Measurements from ENCODE around the gene FOXP4.

FOXP4 gene

DNA sequence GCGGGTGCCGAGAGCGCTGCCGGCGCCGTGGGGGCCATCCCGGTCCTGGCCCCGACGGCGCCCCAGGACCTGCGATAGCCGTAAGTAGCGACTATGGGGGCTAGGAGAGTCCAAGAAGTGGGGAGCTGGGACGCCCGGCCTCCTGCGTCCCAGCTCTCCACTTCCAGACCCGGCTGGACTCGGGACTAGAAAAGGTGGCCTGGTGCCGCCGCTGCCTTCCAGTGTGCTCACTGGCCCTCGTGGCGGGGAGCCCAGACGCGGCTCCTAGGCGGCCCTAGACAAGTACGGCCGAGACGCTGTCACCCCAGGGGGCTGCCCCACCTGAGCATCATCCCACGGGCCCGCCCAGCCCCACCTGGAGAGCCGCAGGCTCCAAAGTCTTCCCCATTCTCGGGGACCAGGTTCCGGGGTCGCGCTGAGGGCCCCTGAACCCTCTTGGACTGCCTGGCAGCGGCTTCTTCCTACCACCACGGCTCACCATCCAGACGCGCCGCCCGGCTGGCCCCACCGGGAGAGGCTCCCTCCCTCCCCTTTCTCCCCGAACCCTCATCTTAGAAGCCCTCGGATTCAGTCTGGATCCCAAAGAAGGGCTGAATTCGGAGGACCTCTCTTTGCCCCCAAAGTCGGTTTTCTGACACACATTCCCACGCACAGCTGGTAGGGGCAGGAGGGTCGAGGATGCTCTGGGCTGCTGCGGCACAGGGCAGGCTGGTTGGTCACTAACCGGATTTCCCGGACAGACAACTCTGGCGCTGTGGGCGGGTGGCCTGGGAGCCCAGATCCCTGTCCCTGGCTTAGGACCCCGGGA lies 91.2 kb downstream of the FOXP4 start:
- peak overlapping the region; percentile 81; the same call in 1 of the 2 replicates for H3K4me3 ChIP-seq (ENCODE audit: low read length)
- H3K9me3 ChIP-seq (ENCODE audit: control insufficient read depth, insufficient read depth, low read length): no peaks in the 10 kb centered on the region
- WGBS (ENCODE audit: insufficient coverage, insufficient read length): no CpG with 5 or more reads among the region's 54 CpGs
- H3K4me1 ChIP-seq (ENCODE audit: control insufficient read depth, insufficient read depth, low read length): peaks cover 12% of the 10 kb centered on the region
- H3K36me3 ChIP-seq (ENCODE audit: control insufficient read depth, insufficient read depth, low read length): no peaks in the 10 kb centered on the region
- peaks cover 2% of the 10 kb centered on the region; the same call in 1 of the 2 replicates for H3K27me3 ChIP-seq (ENCODE audit: control insufficient read depth, insufficient read depth, low read length)
- no peak overlapping the region for H3K27ac ChIP-seq (ENCODE audit: low read length)
- no peak for DNase-seq (ENCODE audit: low read depth, low spot score)

- H3K27ac ChIP-seq (ENCODE audit: low read length): no peak within 1 kb of the TSS
- peaks cover 2% of the 10 kb centered on the region; the same call in 1 of the 2 replicates for H3K27me3 ChIP-seq (ENCODE audit: control insufficient read depth, insufficient read depth, low read length)
- peak within 1 kb of the TSS; percentile 81 for H3K4me3 ChIP-seq (ENCODE audit: low read length)
- WGBS (ENCODE audit: insufficient coverage, insufficient read length): no CpG with 5 or more reads among the region's 86 CpGs
- DNase-seq (ENCODE audit: low read depth, low spot score): no peak
- H3K4me1 ChIP-seq (ENCODE audit: control insufficient read depth, insufficient read depth, low read length): peaks cover 12% of the 10 kb centered on the region
- no peaks in the 10 kb centered on the region for H3K9me3 ChIP-seq (ENCODE audit: control insufficient read depth, insufficient read depth, low read length)
- no peaks in the 10 kb centered on the region for H3K36me3 ChIP-seq (ENCODE audit: control insufficient read depth, insufficient read depth, low read length)
Observed at GRCh38 chr6:41638002-41638934, 92.1 kb downstream of the FOXP4 start, which contains the start of gene MDFI. MDFI (plus strand) TSS chr6:41638468; CDS start chr6:41638750, 282 bp downstream.

DNA sequence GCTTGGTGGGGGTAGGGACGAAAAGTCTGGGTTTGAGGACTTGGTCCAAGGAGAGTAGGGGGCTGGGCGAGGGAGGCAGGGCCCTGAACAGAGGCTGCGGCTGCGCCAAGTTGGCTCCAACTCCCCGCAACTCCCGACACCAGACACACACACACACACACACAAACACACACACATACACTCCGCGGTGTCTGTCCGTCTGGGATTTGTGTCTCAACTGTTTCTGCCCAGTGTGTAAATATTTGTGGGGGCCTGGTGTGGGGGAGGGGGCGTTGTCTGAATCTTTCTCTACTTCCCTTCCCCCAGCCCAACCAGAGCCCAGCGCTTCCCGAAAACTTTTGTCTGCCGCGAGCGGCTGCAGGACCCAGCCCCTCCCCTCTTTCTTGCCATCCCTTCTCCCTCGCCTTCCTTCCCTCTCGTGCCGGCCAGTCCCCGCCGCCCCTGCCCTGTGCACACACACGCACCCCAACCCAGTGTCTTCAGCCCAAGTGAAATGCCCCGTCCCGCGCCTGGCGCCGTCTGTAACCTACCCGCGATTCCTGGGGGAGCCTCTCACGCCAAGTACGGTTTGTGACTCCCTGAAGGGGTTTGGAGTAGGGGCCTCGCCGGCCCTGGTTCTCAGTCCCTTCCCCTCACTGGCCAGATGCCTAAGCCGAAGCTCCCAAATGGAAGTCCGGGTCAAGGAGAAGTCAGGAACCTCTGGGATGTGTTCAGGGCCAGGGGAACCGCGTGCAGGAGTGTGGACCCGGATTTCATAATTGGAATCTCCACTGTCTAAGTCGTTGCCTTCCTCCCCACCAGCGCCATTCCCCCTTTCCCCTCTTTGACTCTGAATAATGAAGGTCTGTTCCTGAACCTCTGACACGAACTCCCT lies 93.0 kb downstream of the FOXP4 start:
- H3K4me3 ChIP-seq (ENCODE audit: low read length): peak overlapping the region; percentile 81; the same call in 1 of the 2 replicates
- no peak overlapping the region for H3K27ac ChIP-seq (ENCODE audit: low read length)
- no CpG with 5 or more reads among the region's 40 CpGs for WGBS (ENCODE audit: insufficient coverage, insufficient read length)
- H3K9me3 ChIP-seq (ENCODE audit: control insufficient read depth, insufficient read depth, low read length): no peaks in the 10 kb centered on the region
- H3K36me3 ChIP-seq (ENCODE audit: control insufficient read depth, insufficient read depth, low read length): no peaks in the 10 kb centered on the region
- DNase-seq (ENCODE audit: low read depth, low spot score): no peak
- H3K27me3 ChIP-seq (ENCODE audit: control insufficient read depth, insufficient read depth, low read length): peaks cover 2% of the 10 kb centered on the region; the same call in 1 of the 2 replicates
- H3K4me1 ChIP-seq (ENCODE audit: control insufficient read depth, insufficient read depth, low read length): peaks cover 15% of the 10 kb centered on the region

GRCh38 chr6:41639809-41640371 lies 93.7 kb downstream of the FOXP4 start:
- H3K27ac ChIP-seq (ENCODE audit: low read length): no peak overlapping the region

GRCh38 chr6:41640426-41640825 lies 94.2 kb downstream of the FOXP4 start:
- H3K27me3 ChIP-seq (ENCODE audit: control insufficient read depth, insufficient read depth, low read length): peaks cover 2% of the 10 kb centered on the region; the same call in 1 of the 2 replicates
- DNase-seq (ENCODE audit: low read depth, low spot score): no peak
- no peak overlapping the region for H3K4me3 ChIP-seq (ENCODE audit: low read length)
- peaks cover 15% of the 10 kb centered on the region for H3K4me1 ChIP-seq (ENCODE audit: control insufficient read depth, insufficient read depth, low read length)
- WGBS (ENCODE audit: insufficient coverage, insufficient read length): no CpG with 5 or more reads among the region's 7 CpGs
- no peaks in the 10 kb centered on the region for H3K36me3 ChIP-seq (ENCODE audit: control insufficient read depth, insufficient read depth, low read length)
- no peak overlapping the region for H3K27ac ChIP-seq (ENCODE audit: low read length)
- no peaks in the 10 kb centered on the region for H3K9me3 ChIP-seq (ENCODE audit: control insufficient read depth, insufficient read depth, low read length)

More at GRCh38 chr6:41639809-41640371, 93.7 kb downstream of the FOXP4 start:
- Histone ChIP-seq H3K27me3 (ENCODE audit: control insufficient read depth, insufficient read depth, low read length) (peaks cover 2% of the 10 kb centered on the region; the same call in 1 of the 2 replicates), H3K9me3 (ENCODE audit: control insufficient read depth, insufficient read depth, low read length) (no peaks in the 10 kb centered on the region), H3K36me3 (ENCODE audit: control insufficient read depth, insufficient read depth, low read length) (no peaks in the 10 kb centered on the region), H3K4me3 (ENCODE audit: low read length) (peak overlapping the region; percentile 13; the same call in 1 of the 2 replicates), H3K4me1 (ENCODE audit: control insufficient read depth, insufficient read depth, low read length) (peaks cover 15% of the 10 kb centered on the region)
- DNase-seq (ENCODE audit: low read depth, low spot score): no peak
- WGBS (ENCODE audit: insufficient coverage, insufficient read length): no CpG with 5 or more reads among the region's 8 CpGs

DNA sequence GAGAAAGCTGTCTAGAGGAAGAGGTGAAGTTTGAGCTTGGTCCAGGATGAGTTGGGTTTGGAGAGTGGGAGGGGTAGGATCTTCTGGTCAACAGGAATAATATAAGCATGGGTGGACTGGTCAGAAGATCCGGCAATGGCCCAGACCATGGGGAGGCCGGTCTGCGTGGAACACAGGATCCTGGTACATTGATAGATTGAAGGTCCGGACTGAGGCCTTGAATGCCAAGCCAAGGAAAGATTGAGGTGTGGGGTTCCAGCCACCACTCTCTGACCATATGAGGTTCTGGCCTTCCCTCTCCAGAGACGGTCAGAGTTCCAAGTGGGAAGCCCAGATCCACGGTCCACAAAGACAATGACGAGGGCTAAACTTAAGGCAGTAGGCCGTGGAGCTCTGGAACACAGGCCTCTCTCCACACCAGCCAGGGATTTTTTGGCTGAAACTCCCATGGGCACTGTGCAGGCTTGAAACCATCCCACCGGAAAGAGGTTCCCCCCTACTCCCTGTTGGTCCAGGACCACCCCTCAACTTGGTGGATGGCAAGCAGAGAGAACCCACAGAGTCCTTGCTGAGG lies 95.3 kb downstream of the FOXP4 start:
- DNase-seq (ENCODE audit: low read depth, low spot score): no peak
- H3K9me3 ChIP-seq (ENCODE audit: control insufficient read depth, insufficient read depth, low read length): no peaks in the 10 kb centered on the region
- peaks cover 15% of the 10 kb centered on the region for H3K4me1 ChIP-seq (ENCODE audit: control insufficient read depth, insufficient read depth, low read length)
- no peak overlapping the region for H3K4me3 ChIP-seq (ENCODE audit: low read length)
- H3K36me3 ChIP-seq (ENCODE audit: control insufficient read depth, insufficient read depth, low read length): peaks cover 4% of the 10 kb centered on the region
- no CpG with 5 or more reads among the region's 9 CpGs for WGBS (ENCODE audit: insufficient coverage, insufficient read length)
- H3K27ac ChIP-seq (ENCODE audit: low read length): no peak overlapping the region
- H3K27me3 ChIP-seq (ENCODE audit: control insufficient read depth, insufficient read depth, low read length): peaks cover 2% of the 10 kb centered on the region; the same call in 1 of the 2 replicates

- Histone ChIP-seq H3K27ac (ENCODE audit: low read length) (no peak overlapping the region), H3K9me3 (ENCODE audit: control insufficient read depth, insufficient read depth, low read length) (no peaks in the 10 kb centered on the region), H3K36me3 (ENCODE audit: control insufficient read depth, insufficient read depth, low read length) (peaks cover 5% of the 10 kb centered on the region), H3K4me1 (ENCODE audit: control insufficient read depth, insufficient read depth, low read length) (peaks cover 15% of the 10 kb centered on the region), H3K27me3 (ENCODE audit: control insufficient read depth, insufficient read depth, low read length) (peaks cover 2% of the 10 kb centered on the region; the same call in 1 of the 2 replicates), H3K4me3 (ENCODE audit: low read length) (no peak overlapping the region)
- DNase-seq (ENCODE audit: low read depth, low spot score): no peak
- WGBS (ENCODE audit: insufficient coverage, insufficient read length): no CpG with 5 or more reads among the region's 11 CpGs
Observed at GRCh38 chr6:41642090-41642959, 96.1 kb downstream of the FOXP4 start.

- no CpG with 5 or more reads among the region's 10 CpGs for WGBS (ENCODE audit: insufficient coverage, insufficient read length)
- H3K4me3 ChIP-seq (ENCODE audit: low read length): no peak overlapping the region
- peaks cover 15% of the 10 kb centered on the region for H3K4me1 ChIP-seq (ENCODE audit: control insufficient read depth, insufficient read depth, low read length)
- H3K36me3 ChIP-seq (ENCODE audit: control insufficient read depth, insufficient read depth, low read length): peaks cover 8% of the 10 kb centered on the region
- DNase-seq (ENCODE audit: low read depth, low spot score): no peak
- no peaks in the 10 kb centered on the region for H3K27me3 ChIP-seq (ENCODE audit: control insufficient read depth, insufficient read depth, low read length)
- no peaks in the 10 kb centered on the region for H3K9me3 ChIP-seq (ENCODE audit: control insufficient read depth, insufficient read depth, low read length)
- no peak overlapping the region for H3K27ac ChIP-seq (ENCODE audit: low read length)
Observed at GRCh38 chr6:41642960-41643898, 97.0 kb downstream of the FOXP4 start.

All from iPS DF 6.9 (cell line).